ENCODE data around the gene ARHGAP6.

The ARHGAP6 gene

GRCh38 chrX:11305641-11306040, 360.1 kb downstream of the ARHGAP6 start:
- no peaks in the 10 kb centered on the region for H3K27me3 ChIP-seq (ENCODE audit: insufficient read depth, low read depth)
- no peak overlapping the region for H2AFZ ChIP-seq (ENCODE audit: low read depth)
- H4K20me1 ChIP-seq (ENCODE audit: insufficient read depth), result no peaks in the 10 kb centered on the region
- peaks cover 28% of the 10 kb centered on the region for H3K4me1 ChIP-seq (ENCODE audit: low read depth, poor library complexity, severe bottlenecking)
- no peaks in the 10 kb centered on the region for H3K36me3 ChIP-seq (ENCODE audit: insufficient read depth)
- no peak overlapping the region for H3K27ac ChIP-seq
- no peak overlapping the region for H3K9ac ChIP-seq
- TF ChIP-seq CTCF (conservative IDR thresholded peaks at IDR 0.05; ENCODE audit: low read depth, low read length), result no peak
- 0 out of 2 replicates have a peak, but pooled peaks cover 1% of the 10 kb centered on the region for H3K79me2 ChIP-seq (ENCODE audit: insufficient read depth, low read depth)
- H3K4me2 ChIP-seq, result no peak overlapping the region
- no peak overlapping the region for H3K4me3 ChIP-seq (IDR thresholded peaks at IDR 0.05; ENCODE audit: insufficient read depth, low read depth, low read length)

DNA sequence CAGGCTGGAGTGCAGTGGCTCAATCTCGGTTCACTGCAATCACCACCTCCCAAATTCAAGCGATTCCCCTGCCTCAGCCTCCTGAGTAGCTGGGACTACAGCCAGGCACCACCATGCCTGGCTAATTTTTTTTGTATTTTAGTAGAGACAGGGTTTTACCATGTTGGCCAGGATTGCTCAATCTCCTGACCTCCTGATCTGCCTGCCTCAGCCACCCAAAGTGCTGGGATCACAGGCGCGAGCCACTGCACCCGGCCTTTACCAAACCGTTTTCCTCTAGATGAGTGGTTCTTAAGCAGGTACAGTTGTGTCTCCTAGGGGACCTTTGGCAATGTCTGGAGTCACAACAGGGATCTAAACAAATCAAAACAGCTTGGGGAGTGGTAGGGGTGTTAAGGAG, 360.9 kb downstream of the ARHGAP6 start:
- H3K36me3 ChIP-seq (ENCODE audit: insufficient read depth), result no peaks in the 10 kb centered on the region
- no peak overlapping the region for H3K27ac ChIP-seq
- H3K4me3 ChIP-seq (IDR thresholded peaks at IDR 0.05; ENCODE audit: insufficient read depth, low read depth, low read length), result no peak overlapping the region
- H3K9ac ChIP-seq, result no peak overlapping the region
- no peaks in the 10 kb centered on the region for H3K27me3 ChIP-seq (ENCODE audit: insufficient read depth, low read depth)
- H3K79me2 ChIP-seq (ENCODE audit: insufficient read depth, low read depth), result 0 out of 2 replicates have a peak, but pooled peaks cover 5% of the 10 kb centered on the region
- H2AFZ ChIP-seq (ENCODE audit: low read depth), result no peak overlapping the region
- TF ChIP-seq CTCF (conservative IDR thresholded peaks at IDR 0.05; ENCODE audit: low read depth, low read length), result no peak
- H3K4me1 ChIP-seq (ENCODE audit: low read depth, poor library complexity, severe bottlenecking), result peaks cover 28% of the 10 kb centered on the region
- H4K20me1 ChIP-seq (ENCODE audit: insufficient read depth), result no peaks in the 10 kb centered on the region
- H3K4me2 ChIP-seq, result no peak overlapping the region

- Histone ChIP-seq H3K9ac (no peak overlapping the region), H3K27ac (no peak overlapping the region), H4K20me1 (ENCODE audit: insufficient read depth) (no peaks in the 10 kb centered on the region), H3K4me3 (IDR thresholded peaks at IDR 0.05; ENCODE audit: insufficient read depth, low read depth, low read length) (no peak overlapping the region), H3K4me1 (ENCODE audit: low read depth, poor library complexity, severe bottlenecking) (peaks cover 25% of the 10 kb centered on the region), H3K36me3 (ENCODE audit: insufficient read depth) (no peaks in the 10 kb centered on the region), H2AFZ (ENCODE audit: low read depth) (no peak overlapping the region), H3K4me2 (no peak overlapping the region), H3K27me3 (ENCODE audit: insufficient read depth, low read depth) (no peaks in the 10 kb centered on the region), H3K79me2 (ENCODE audit: insufficient read depth, low read depth) (0 out of 2 replicates have a peak, but pooled peaks cover 5% of the 10 kb centered on the region)
- no peak for TF ChIP-seq CTCF (conservative IDR thresholded peaks at IDR 0.05; ENCODE audit: low read depth, low read length)
Observed at GRCh38 chrX:11298600-11298999, 367.1 kb downstream of the ARHGAP6 start.

GRCh38 chrX:11296051-11296450, 369.7 kb downstream of the ARHGAP6 start:
- Histone ChIP-seq H3K27ac (no peak overlapping the region), H3K9ac (no peak overlapping the region), H2AFZ (ENCODE audit: low read depth) (no peak overlapping the region), H3K36me3 (ENCODE audit: insufficient read depth) (no peaks in the 10 kb centered on the region), H3K79me2 (ENCODE audit: insufficient read depth, low read depth) (0 out of 2 replicates have a peak, but pooled peaks cover 5% of the 10 kb centered on the region), H4K20me1 (ENCODE audit: insufficient read depth) (no peaks in the 10 kb centered on the region), H3K4me2 (no peak overlapping the region), H3K27me3 (ENCODE audit: insufficient read depth, low read depth) (no peaks in the 10 kb centered on the region), H3K4me3 (IDR thresholded peaks at IDR 0.05; ENCODE audit: insufficient read depth, low read depth, low read length) (no peak overlapping the region), H3K4me1 (ENCODE audit: low read depth, poor library complexity, severe bottlenecking) (peaks cover 15% of the 10 kb centered on the region)
- no peak for TF ChIP-seq CTCF (conservative IDR thresholded peaks at IDR 0.05; ENCODE audit: low read depth, low read length)
